HCT116 (cell line): ENCODE measurements around the gene PEX11B. TPM values are rescaled to one million over a fixed set of nuclear protein-coding genes. Genes with fewer than 3 reads are reported as not detected.
A peak's percentile ranks its signal among the peaks of the same experiment; 100 is the strongest.

Experiments
- ATAC-seq: fragments of 200-7000 bp; cut with Tn5 transposase; 2 replicates; pipeline ENCODE4 v1.9.1; 2020; ENCODE audit warnings: mild to moderate bottlenecking, moderate library complexity
- BruUV-seq: library from RNA; stranded (reverse); fragments of 400-500 nt; replicated peaks from 2 replicates; lab custom pipeline; 2021; lab: Mats Ljungman, UMichigan
- CTCF ChIA-PET: fragments of 300-600 bp; sonication (Branson Sonifier 250); formaldehyde crosslinking; loops from one replicate; lab custom pipeline; 2021; ENCODE audit warnings: antibody characterized with exemption; lab: Charles Lee
- POLR2A ChIA-PET: fragments of 300-600, 350-600 bp; sonication (Branson Sonifier 250); formaldehyde crosslinking; loops from one replicate; lab custom pipeline; 2021; ENCODE audit warnings: antibody characterized with exemption; lab: Charles Lee
- RAD21 ChIA-PET, 2 experiments: fragments of 300-600 bp; sonication (Branson Sonifier 250); formaldehyde crosslinking; loops; one replicate each; lab custom pipeline; 2023; ENCODE audit warnings: low total read pairs in 2 of 2; ENCODE audit not compliant: uncharacterized antibody in 2 of 2, unreplicated experiment in 2 of 2, low non-redundant PET in 1 of 2; lab: Charles Lee
- DNase-seq: peaks from one replicate; pipeline ENCODE4 v3.0.0-alpha.2; 2010; ENCODE audit warnings: low read depth, low spot score
- H2AFZ ChIP-seq: fragments of 200-600 bp; shearing (Covaris generic), sonication (generic); 2 replicates; pipeline ENCODE4 v1.6.1; 2017; ENCODE audit warnings: low read depth, mixed run types, mixed read lengths, antibody characterized with exemption, low read length; ENCODE audit not compliant: poor library complexity, severe bottlenecking
- H3K27ac ChIP-seq: 2 replicates; pipeline ENCODE4 v1.5.1; 2012; ENCODE audit warnings: low read depth, low read length
- H3K27me3 ChIP-seq: fragments of 200-600 bp; sonication (generic); 2 replicates; pipeline ENCODE4 v1.6.1; 2016; ENCODE audit warnings: mixed run types, low read length, mixed read lengths; ENCODE audit not compliant: insufficient read depth
- H3K36me3 ChIP-seq, 2 experiments: fragments of 200-500 bp in 1 of 2; fragments of 200-600 bp in 1 of 2; sonication (Bioruptor generic) in 1 of 2; sonication (generic) in 1 of 2; 2 replicates each; pipeline versions ENCODE4 v1.5.1 to v1.6.1; 2014 to 2016; ENCODE audit warnings: low read length in 2 of 2, inconsistent platforms in 1 of 2, mixed read lengths in 1 of 2, mixed run types in 1 of 2; ENCODE audit not compliant: insufficient read depth in 2 of 2, control insufficient read depth in 1 of 2
- H3K4me1 ChIP-seq, 2 experiments: fragments of 200-600 bp in 1 of 2; sonication (generic) in 1 of 2; 2 replicates each; pipeline versions ENCODE4 v1.5.1 to v1.6.1; 2012 to 2017; ENCODE audit warnings: low read length in 2 of 2, inconsistent platforms in 1 of 2, mild to moderate bottlenecking in 1 of 2, mixed read lengths in 1 of 2, mixed run types in 1 of 2, moderate library complexity in 1 of 2; ENCODE audit not compliant: insufficient read depth in 2 of 2, control insufficient read depth in 1 of 2
- H3K4me2 ChIP-seq: fragments of 200-600 bp; sonication (generic); 2 replicates; pipeline ENCODE4 v1.6.1; 2017; ENCODE audit warnings: mixed run types, low read length, mixed read lengths
- H3K4me3 ChIP-seq, 2 experiments: fragments of 200-600 bp in 1 of 2; sonication (generic) in 1 of 2; replicated peaks in 1 of 2; 2 replicates each; pipeline ENCODE4 v1.5.1; 2011 to 2016; ENCODE audit warnings: low read length in 2 of 2, control low read depth in 1 of 2, low read depth in 1 of 2, mild to moderate bottlenecking in 1 of 2, mixed read lengths in 1 of 2, mixed run types in 1 of 2
- H3K79me2 ChIP-seq: fragments of 200-600 bp; sonication (generic); 2 replicates; pipeline ENCODE4 v1.6.1; 2017; ENCODE audit warnings: mild to moderate bottlenecking, mixed run types, low read length, moderate library complexity, mixed read lengths; ENCODE audit not compliant: insufficient read depth
- H3K9ac ChIP-seq: fragments of 200-600 bp; sonication (generic); 2 replicates; pipeline ENCODE4 v1.6.1; 2016; ENCODE audit warnings: low read length, mixed read lengths
- H3K9me2 ChIP-seq: fragments of 200-600 bp; sonication (generic), shearing (Covaris generic); 2 replicates; pipeline ENCODE4 v1.6.1; 2017; ENCODE audit warnings: mixed run types, mild to moderate bottlenecking, moderate library complexity; ENCODE audit not compliant: insufficient read depth
- H3K9me3 ChIP-seq, 2 experiments: fragments of 200-500 bp in 1 of 2; fragments of 200-600 bp in 1 of 2; sonication (Bioruptor generic) in 1 of 2; sonication (generic) in 1 of 2; 2 replicates each; pipeline ENCODE4 v1.6.1; 2014 to 2017; ENCODE audit warnings: low read length in 2 of 2, mixed read lengths in 2 of 2, inconsistent platforms in 1 of 2, low read depth in 1 of 2, mild to moderate bottlenecking in 1 of 2, mixed run types in 1 of 2, moderate library complexity in 1 of 2; ENCODE audit not compliant: control insufficient read depth in 1 of 2, insufficient read depth in 1 of 2
- H4K20me1 ChIP-seq: fragments of 200-600 bp; sonication (generic), shearing (Covaris generic); 2 replicates; pipeline ENCODE4 v1.6.1; 2017; ENCODE audit warnings: mixed run types, mild to moderate bottlenecking, moderate library complexity; ENCODE audit not compliant: insufficient read depth
- CEBPB ChIP-seq: IDR thresholded peaks from 2 replicates; pipeline ENCODE4 v1.6.1; 2012; ENCODE audit warnings: low read depth
- EZH2phosphoT487 ChIP-seq: fragments of 200-600 bp; IDR thresholded peaks from 2 replicates; pipeline ENCODE4 v1.6.1; 2018; ENCODE audit warnings: antibody characterized with exemption, borderline replicate concordance
- JUND ChIP-seq: IDR thresholded peaks from 2 replicates; pipeline ENCODE4 v1.6.1; 2012
- POLR2A ChIP-seq: IDR thresholded peaks from 2 replicates; pipeline ENCODE4 v1.7.0; 2011; ENCODE audit warnings: borderline replicate concordance; ENCODE audit not compliant: insufficient read depth, insufficient read length; ENCODE audit errors: extremely low read depth
- POLR2AphosphoS5 ChIP-seq: IDR thresholded peaks from 2 replicates; pipeline ENCODE4 v1.6.1; 2011; ENCODE audit warnings: mild to moderate bottlenecking, low read depth, low read length, moderate library complexity
- REST ChIP-seq: IDR thresholded peaks from 2 replicates; pipeline ENCODE4 v1.6.1; 2012; ENCODE audit warnings: low read depth
- SIN3A ChIP-seq: IDR thresholded peaks from 2 replicates; pipeline ENCODE4 v1.6.1; 2012; ENCODE audit warnings: low read depth
- SP1 ChIP-seq: IDR thresholded peaks from 2 replicates; pipeline ENCODE4 v1.6.1; 2012; ENCODE audit warnings: low read depth
- YY1 ChIP-seq: IDR thresholded peaks from 2 replicates; pipeline ENCODE4 v1.6.1; 2011; ENCODE audit warnings: low read length, low read depth, moderate library complexity, mild to moderate bottlenecking; ENCODE audit not compliant: insufficient replicate concordance; ENCODE audit errors: extremely low read depth
- ZBTB33 ChIP-seq: IDR thresholded peaks from 2 replicates; pipeline ENCODE4 v1.6.1; 2011; ENCODE audit warnings: mild to moderate bottlenecking, low read length, moderate library complexity; ENCODE audit not compliant: insufficient replicate concordance; ENCODE audit errors: extremely low read depth
- intact Hi-C: fragments of 100-400 bp; cut with micrococcal nuclease; formaldehyde crosslinking; loops from 2 replicates; pipeline ENCODE4 v1.10.0; 2022
- total RNA-seq: library from RNA; stranded (reverse); gene quantifications from one replicate; pipeline ENCODE4 v1.2.1, GENCODE V29; 2021; ENCODE audit not compliant: unreplicated experiment

Gene PEX11B
- total RNA-seq, 1 experiment from 2014 or later, result 20.9 TPM

- TF ChIP-seq REST (no peak), JUND (no peak), POLR2AphosphoS5 (peak; percentile 71), EZH2phosphoT487 (no peak), POLR2A (no peak), YY1 (peak; percentile 88)
Observed at GRCh38 chr1:145918144-145918991, at the start of gene PEX11B (continued).

- H2AFZ ChIP-seq, result no peak overlapping the region
- no peaks in the 10 kb centered on the region; a peak in 1 of 4 replicates for H3K9me3 ChIP-seq
- H3K27me3 ChIP-seq, result no peaks in the 10 kb centered on the region
- no peak for DNase-seq
- TF ChIP-seq REST, result no peak
- TF ChIP-seq SIN3A, result no peak
- TF ChIP-seq CEBPB, result no peak
- TF ChIP-seq EZH2phosphoT487, result no peak
- TF ChIP-seq SP1, result no peak
- TF ChIP-seq ZBTB33, result no peak
- TF ChIP-seq POLR2AphosphoS5, result no peak
- ATAC-seq, result no peak
- ChIA-PET CTCF (interaction anchor here (1.0 kb wide), 1 partner anchor 13 kb away, joined by 3 read pairs; no protein-coding TSS in a partner anchor), RAD21 (no interaction called here), POLR2A (no interaction called here)
- intact Hi-C loops, result no loop called here
- H3K9ac ChIP-seq, result no peak overlapping the region
- no peaks in the 10 kb centered on the region for H4K20me1 ChIP-seq
- BruUV-seq, result no TSS peak
- H3K4me2 ChIP-seq, result no peak overlapping the region
- no peak overlapping the region for H3K27ac ChIP-seq
- H3K4me3 ChIP-seq, result no peak overlapping the region
- H3K4me1 ChIP-seq, result peaks cover 15 to 21% of the 10 kb centered on the region in 2 experiments
- H3K79me2 ChIP-seq, result no peaks in the 10 kb centered on the region
- no peaks in the 10 kb centered on the region for H3K9me2 ChIP-seq
- H3K36me3 ChIP-seq, result no peaks in the 10 kb centered on the region
Observed at GRCh38 chr1:145967288-145967687, 48.8 kb upstream of the PEX11B start.
